C4-2B (cell line): ENCODE measurements around the gene PPP3R1.

Experiments used
- ZFX ChIP-seq: fragments of 450-650 bp; IDR thresholded peaks from 2 replicates; pipeline ENCODE4 v1.6.1; 2017
- TF ChIP-seq, protein P1 (sequence below): fragments of 450-650 bp; conservative IDR thresholded peaks from 2 replicates; pipeline ENCODE4 v1.5.1; 2017; ENCODE audit warnings: mild to moderate bottlenecking

DNA sequence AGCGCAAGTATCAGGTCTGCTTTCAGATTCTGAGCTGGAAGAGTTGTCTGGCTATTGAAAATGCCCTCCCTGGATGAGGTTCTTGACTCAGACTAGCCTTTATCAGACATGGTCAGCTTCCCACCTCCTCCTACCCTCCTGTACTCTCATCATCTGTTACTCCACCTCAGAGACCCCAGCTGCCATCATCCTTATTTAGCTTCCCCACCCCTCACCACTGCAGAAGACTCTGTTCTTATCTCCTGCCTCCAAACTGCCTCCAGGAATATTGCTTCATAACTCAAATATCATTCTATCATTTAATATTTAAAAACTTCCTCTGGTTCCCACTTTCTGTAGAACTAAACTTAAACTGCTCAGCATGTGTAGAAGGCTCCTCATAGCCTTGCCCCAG is 31.1 kb upstream of the PPP3R1 start:
- TF ChIP-seq, protein P1, sequence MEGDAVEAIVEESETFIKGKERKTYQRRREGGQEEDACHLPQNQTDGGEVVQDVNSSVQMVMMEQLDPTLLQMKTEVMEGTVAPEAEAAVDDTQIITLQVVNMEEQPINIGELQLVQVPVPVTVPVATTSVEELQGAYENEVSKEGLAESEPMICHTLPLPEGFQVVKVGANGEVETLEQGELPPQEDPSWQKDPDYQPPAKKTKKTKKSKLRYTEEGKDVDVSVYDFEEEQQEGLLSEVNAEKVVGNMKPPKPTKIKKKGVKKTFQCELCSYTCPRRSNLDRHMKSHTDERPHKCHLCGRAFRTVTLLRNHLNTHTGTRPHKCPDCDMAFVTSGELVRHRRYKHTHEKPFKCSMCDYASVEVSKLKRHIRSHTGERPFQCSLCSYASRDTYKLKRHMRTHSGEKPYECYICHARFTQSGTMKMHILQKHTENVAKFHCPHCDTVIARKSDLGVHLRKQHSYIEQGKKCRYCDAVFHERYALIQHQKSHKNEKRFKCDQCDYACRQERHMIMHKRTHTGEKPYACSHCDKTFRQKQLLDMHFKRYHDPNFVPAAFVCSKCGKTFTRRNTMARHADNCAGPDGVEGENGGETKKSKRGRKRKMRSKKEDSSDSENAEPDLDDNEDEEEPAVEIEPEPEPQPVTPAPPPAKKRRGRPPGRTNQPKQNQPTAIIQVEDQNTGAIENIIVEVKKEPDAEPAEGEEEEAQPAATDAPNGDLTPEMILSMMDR = no peak
- TF ChIP-seq ZFX = no peak
